GM19240 (cell line): Measurements from ENCODE around the gene KRT4.
"Not testable (repeated sequence)": the region's sequence is repeated elsewhere in the genome, so short reads cannot be mapped to it uniquely, and the experiment has no call there.

ENCODE experiments used
- DNase-seq: peaks from one replicate; pipeline ENCODE4 v3.0.0; 2011; ENCODE audit warnings: low spot score; ENCODE audit not compliant: insufficient read length

Gene KRT4

DNA sequence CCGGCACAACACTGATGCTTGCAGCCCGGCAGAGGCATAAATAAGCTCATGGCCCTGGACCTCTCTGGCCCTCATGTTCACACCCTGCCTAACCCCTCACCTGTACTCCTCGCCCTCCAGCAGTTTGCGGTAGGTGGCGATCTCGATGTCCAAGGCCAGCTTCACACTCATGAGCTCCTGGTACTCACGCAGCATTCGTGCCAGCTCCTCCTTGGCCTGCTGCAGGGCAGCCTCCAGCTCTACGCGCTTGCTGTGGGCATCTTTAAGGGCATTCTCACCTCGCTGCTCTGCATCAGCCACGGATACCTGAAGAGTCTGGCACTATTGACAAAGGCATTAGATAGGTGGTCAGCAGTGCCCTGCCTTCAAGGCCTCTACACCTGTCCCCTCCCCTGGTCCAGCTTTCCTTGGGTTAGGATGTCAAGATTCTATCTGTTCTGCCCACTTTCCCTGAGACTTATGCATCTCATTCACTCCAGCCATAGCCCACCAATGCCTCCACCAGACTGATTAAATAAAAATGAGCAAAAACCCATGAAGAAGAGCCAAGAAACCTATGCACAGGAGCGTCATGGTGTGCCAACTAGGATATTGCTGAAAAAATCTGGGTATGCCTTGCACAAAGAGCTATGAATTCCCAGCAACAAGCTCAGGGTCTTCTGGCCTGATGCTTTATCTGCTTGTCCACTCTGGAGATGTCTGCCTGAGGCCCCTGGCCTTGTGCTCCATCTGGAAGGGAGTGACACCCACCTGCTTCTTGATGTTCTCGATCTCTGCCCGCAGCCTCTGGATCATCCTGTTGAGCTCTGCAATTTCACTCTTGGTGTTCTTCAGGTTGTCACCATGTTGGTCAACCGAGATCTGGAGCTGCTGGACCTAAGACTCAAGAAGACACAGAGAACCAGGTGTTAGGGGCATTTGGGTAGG, 6.1 kb downstream of the KRT4 start:
- no peak for DNase-seq

DNA sequence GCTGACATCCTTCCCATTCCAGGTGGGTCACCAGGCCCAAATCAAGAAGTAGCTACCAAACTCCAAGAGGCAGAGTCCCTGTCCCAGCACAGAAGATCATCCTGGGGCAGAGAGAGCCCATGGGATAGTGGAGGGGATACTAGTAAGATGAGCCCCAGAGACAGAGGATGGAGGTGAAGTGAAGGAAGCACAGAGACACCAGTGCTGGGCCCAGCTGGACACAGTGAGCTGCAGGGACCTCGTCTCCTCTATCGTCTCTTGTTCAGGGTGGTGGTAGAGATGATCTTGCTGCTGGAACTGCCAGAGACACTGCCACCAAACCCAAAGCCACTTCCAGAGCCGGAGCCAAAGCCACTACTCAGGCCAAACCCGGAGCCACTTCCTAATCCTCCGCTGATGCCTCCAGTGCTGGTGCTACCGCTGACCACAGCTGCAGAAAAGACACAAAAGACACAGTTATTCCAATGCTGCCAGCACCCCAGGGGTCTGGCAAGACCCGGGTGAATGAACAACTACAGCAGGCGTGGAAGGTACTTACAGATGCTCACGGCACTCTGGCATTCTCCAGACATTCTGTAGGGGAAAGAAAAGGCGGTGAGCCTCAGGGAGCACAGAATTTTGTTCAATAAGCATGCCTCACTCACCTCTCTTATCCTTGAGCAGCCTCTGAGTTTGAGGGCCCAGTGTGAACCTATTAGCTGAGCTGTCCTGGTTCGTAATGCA, 6.9 kb downstream of the KRT4 start:
- DNase-seq: no peak

DNA sequence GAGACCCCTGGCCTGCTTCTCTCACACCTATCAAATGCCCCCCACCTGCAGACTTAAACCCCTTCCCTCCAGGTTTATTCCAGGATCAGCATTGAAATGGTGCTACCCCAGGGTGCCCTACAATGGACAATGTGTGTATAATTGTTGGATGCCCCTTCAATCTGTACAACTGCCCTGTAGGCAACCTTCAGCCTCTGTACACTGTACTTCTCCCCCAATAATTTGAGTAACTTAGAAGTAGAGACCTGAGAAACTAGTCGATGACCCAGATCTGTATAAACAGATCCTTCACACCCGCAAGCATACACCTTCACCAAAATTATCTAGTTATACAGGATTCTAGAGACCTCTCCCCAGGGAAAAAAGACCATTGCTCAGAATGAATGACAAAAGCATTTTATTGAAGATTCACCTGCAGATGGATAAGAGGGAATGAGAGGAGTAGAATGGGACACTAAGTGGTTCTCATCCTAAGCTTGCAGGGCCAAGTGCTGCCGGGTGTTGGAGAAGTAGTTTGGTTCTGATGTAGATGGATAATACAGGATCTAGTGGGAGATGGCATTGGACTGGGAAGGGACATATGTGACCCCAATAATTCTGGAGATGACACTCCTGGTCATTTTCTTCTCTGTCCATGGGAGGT, 7.6 kb downstream of the KRT4 start:
- no peak for DNase-seq

DNA sequence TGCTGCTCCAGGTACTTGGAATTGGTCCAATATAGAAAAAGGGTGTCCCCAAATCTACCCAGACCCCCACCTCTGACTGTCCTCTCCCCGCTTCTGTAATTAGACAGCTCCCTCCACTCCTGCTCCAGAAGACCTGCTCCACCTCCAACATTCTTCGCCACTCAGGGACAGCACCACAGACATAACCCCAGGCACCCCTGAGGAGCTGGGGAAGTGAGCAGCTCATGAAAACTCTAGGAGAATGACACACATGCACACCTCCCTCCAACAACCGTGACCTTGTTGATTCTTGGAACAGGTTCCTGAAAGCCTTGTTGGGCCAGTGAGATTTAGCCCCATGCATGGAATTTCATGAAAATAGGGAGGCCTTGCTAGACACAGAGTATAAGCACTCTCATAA, 8.2 kb downstream of the KRT4 start:
- no peak for DNase-seq

DNA sequence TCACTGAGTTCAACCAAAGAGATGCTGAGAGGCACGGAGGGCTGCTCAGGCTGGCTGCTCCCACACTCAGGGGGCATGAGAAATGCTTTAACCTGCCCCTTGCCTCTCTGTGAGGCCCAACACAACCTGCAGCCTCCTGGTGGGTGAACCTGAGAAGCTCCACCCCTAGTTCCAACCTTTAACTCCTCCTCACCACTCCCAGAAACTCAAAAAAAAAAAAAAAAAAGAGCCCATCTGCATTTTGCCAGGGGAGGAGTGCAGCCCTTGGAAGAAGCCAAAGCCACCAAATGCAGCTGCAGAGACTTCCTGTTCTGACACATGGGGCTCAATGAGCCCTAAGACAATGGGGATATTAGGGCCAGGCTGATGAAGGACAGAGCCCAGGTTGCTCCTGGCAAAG, 8.9 kb downstream of the KRT4 start:
- DNase-seq: no peak

DNA sequence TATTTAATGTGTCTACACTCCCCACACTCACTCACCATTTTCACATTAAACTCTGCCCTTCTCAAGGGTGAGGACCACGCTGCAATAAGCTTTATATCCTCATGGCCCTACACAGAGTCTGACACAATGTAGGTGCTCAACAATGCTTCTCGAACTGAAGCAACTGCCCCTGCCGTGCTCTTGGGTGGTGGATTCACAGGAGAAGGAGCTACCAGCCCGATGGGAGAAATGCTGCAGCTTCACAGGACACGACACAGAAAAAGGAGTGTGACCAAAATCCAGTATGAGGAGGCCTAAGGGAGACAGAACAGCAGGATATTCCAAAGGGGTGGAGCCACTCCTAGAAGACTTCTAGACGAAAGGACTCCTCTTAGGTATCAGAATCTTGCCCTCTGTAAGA, 11.5 kb downstream of the KRT4 start:
- no peak for DNase-seq

DNA sequence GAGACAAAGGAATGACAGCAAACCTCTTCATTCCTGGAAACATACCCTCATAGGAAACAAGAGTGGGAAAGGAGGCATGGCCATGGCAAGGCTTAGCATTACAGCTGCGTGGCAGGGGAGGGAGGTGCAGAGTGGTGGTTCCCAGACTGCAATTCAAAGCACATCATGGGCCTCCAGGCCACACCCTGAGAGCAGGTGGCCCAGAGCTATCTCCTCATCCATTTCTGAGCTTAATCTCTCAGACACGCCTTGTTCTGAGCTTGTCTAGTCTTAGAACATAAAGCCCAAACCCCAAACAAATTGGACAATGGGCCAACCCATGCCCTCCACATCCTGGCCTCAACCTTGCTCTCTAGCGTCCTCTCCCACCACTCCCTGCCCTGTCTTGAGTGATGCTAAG, 12.1 kb downstream of the KRT4 start:
- no peak for DNase-seq

DNA sequence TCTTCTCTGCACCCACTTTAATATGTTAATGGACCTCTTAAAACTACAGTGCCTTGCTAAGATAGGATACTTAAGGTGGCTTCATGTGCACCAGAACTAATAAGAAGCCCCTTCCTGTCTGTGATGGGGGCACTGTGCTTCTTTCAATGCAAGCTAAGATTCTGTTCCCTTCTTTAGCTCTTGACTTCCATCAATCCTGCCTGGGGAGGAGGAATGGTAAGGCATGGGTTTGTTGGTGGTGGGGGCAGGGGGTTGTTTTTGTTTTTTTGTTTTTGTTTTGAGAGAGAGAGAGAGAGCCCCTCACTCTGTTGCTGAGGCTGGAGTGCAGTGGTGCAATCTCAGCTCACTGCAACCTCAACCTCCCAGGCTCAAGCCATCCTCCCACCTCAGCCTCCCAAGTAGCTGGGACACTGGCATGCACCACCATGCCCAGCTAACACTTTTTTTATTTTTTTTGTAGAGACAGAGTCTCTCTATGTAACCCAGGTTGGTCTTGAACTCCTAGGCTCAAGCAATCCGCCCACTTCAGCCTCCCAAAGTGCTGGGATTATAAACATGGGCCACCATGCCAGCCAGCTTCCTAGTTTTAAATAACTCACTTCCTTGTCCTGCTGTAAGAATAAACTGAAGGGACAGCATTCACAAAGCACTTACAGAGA, 13.5 kb downstream of the KRT4 start:
- no peak for DNase-seq

DNA sequence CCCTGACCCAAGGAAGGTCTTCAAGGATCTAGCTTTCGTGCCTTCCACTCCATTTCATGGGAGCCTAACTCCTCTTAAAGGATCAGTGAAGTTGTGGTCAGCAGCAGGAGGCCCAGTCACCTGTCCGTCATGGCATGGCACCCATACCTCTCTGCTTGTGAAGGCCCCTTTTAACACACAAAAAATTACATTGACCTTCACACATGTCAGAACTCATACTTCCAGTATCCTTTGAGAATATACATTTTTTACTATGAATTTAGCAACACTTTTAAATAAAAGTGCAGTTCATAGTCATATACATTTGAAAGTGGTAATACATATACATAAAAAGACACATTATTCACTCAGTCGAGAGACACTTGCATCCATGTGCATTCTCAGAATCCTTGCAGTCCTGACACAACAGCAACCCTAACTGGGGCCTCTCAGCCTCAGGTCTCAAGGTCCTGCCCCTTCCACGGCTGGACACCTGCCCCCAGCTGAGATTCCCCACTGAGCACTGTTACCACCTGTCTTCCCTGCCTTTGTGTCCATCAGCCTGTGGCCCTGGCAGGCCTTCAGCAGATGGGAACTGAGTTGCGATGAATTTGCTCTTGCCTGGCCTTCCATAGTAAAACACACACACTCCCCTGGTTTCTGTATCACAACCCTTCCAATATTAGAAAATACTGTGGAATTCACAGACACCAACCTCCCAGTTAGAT, 14.3 kb downstream of the KRT4 start:
- DNase-seq: no peak

DNA sequence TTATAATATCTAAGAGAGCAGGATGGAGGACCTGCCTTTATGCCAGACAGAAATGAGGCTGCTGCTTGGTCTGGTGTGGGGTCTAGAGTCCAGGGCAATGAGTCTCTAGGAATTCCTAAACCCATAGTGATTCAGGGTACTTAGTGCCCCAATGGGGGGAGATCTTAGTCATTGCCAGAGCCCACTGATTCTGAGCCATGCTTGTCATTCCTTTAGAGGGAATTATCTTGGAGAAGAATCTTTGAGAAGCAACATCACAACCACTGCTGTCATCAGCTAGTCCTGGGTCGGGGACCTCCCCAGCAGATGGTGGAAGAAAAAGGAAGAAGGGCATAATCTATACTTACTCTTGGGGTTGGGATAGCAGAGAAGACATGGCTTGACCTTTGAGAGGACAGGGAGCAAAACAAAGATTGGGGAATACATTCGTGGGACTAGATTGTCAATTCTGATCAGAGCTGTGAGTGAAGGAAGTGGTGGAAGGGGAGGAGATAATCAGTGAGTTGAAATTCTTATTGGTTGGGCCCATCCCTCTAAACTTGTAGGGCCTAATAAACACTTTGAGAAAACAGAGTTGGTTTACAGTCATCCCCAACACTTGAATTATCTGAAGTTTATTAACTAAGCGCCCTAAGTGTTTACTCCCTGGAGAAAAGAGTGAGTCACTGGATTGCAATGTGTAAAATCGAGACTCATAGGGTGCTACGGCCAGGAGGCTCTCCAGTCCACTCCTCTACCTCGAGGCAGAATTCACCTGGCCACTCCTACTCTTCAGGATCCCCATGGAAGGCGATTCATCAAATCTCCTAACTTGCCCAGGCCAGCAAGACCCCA, 15.0 kb downstream of the KRT4 start:
- no peak for DNase-seq

DNA sequence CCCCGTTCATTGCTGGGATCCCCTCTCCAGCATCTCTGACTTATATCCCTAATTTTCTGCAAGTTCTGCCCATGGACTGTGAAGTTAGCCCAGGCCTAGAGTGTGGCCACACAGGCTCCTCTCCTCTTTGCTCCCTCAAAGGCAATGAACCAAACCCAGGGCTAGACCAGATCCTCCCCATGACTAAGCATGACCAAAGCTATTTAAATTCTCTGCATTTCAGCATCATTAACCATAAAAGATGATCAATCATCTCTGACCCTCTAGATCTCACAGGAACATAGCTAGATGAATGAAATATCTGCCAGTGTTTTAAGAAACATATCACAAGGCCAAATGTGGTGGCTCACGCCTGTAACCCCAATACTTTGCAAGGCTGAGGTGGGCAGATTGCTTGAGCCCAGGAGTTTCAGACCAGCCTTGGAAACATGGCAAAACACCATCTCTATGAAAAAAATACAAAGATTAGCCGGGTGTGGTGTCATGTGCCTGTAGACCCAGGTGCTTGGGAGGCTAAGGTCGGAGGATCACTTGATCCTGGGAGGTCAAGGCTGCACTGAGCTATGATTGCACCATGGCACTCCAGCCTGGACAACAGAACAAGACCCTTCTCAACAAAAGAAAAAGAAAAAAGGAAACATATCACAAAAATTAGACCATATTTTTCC, 15.8 kb downstream of the KRT4 start:
- DNase-seq: no peak

DNA sequence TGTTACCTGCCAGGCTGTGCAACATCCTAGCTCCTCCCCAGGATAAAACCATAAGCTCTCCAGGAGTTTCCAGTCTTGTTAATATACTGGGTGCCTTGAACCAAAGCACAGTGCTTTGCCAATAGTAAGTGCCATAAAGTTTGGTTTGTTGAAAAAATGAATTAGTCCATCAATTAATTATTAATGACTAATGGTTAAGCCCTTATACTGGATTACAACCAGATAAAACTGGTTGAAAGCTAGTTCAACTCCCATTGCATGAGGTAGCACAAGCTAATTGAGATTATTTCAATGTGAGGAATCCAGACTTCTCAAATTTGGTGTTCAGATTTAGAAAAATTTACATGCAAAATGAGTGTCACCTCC, 16.4 kb downstream of the KRT4 start:
- DNase-seq: no peak

DNA sequence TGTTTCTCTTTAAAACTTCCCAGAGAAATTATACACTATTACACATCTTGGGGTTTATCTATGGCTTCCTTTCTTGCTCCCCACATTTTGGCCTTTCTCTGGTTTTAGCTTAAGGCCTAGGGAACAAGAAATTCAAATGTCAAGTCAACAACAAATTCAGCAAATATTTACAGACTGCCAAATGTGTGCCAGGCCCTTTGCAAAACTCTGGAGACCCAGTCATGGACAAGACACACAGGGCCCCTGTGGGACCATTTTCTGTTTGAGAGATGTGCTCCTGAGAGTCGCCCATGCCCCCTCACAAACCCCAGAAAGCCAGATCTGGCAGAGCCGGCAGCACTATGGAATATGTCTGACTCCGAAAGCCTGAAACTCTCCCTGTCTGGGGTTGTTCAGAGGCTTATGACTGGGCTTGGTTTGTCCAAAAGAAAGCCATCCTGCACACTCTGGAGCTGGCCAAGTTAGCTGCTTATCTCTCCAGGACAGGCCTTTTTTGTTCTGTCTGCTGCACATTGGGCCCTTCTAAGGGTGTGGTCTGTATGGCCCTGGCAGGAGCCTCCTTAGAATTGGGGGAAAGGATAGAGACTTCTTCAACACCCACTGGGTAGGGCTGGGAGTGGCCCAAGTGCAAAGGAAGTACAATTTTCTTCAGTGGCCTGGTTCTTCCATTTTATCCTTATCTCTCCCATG, 16.9 kb downstream of the KRT4 start:
- DNase-seq: no peak

DNA sequence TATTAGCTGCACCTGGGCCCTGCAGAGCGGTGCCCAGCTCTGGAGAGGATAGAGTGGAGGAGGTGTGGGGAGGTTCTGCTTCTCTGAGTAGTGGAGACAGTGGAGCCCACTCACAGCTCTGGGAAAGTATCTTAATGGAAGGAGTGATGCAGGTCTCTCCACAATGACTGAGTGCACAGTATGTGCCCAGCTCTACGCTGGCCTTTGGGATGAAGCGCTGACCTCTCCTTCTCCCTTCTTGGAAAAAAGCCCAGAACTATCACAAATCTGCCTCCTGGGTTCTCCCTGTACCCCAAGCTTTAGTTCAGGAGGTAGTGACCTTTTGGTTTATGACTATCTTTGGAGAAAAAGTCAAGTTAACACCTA, 17.5 kb downstream of the KRT4 start:
- no peak for DNase-seq

DNA sequence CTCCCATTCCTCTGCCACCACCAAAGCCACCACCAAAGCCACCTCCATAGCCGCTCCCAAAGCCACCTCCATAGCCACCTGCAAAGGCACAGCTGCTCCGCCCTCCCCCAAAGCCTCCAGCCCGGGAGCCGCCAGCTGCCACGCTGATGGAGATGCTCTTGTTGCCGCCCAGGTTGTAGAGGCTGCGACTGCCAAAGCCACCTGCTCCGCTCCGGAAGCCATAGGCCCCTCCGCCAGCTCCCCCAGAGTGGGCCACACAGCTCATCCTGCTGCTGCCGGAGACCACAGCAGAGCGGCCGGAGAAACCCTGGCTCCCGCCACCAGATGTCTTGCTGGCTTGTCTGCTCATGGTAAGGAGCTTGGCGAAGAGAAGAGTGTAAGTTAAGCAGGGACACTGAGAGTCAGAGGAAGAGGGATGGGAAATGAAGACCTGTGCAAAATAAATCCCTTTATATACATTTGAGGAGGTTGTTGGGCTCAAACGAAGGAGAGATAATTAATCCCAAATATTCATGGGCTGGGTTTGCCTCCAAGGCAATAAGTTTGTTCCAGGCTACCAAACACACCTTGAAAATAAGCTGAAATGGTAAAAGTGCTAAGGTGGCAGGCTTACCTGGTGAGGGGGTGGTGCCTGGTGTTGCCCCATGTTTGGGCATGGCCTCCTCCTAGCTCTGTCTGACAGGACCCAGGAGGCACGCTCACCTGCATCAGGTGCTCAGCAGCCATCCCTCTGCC, 18.1 kb downstream of the KRT4 start, which contains the start of gene KRT3:
TSS of gene KRT3 (minus strand) at position 424 of the 735 bp plus-strand sequence. CDS start at position 349, 75 bp downstream.
- no peak for DNase-seq

DNA sequence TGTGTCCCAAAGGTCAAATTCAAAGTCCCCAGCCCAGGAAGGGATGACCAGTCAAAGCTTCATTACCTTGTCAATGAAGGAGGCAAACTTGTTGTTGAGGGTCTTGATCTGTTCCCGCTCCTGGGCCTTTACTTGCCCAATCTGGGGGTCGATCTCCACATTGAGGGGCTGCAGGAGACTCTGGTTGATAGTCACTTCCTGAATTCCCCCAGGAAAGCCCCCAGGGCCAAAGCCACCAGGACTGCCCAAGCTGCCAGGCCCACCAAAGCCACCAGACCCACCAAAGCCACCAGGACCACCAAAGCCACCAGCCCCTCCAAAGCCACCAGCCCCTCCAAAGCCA, 18.6 kb downstream of the KRT4 start:
- not testable (repeated sequence) for DNase-seq

DNA sequence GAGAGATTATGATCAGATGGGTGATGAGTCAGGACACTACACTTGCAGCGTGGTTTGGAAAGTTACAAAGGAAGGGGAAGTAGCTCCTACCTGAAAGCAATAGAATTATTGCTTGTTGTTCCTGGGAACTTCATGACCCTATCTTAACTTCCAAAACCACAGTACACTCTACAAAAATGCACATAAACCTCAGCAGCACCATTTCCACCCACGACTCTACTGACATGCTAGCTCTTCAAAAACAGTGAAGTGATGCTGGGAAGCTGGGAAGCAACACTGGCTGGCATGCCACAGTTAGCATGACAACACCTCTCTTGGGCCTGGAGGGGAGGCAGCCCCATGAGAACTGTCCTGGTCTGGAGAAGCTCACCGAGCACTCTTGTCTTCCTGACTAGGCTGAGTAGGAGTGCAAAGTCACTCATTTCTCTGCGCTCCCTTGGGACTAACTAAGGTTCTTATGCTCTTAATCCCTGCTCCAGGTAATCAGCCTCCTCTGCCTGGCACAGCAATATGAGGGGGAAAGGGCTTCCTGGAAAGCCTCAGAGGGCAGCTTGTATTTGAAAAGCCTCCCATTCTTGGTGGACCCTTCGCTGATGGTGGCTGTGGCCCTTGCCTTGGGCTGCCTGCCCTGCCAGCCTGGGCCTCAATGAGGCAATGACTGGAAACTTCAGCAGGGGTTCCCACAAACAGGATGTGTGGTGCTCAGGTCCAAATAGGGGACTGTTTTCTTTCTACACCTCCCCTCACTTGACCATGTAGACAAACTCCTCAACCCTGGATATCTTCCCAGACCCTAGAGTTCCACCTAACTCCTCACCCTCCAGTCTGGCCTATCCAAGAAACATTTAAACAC, 19.2 kb downstream of the KRT4 start:
- DNase-seq: no peak
